Measurements from ENCODE around the gene ZNF140.

Gene ZNF140

DNA sequence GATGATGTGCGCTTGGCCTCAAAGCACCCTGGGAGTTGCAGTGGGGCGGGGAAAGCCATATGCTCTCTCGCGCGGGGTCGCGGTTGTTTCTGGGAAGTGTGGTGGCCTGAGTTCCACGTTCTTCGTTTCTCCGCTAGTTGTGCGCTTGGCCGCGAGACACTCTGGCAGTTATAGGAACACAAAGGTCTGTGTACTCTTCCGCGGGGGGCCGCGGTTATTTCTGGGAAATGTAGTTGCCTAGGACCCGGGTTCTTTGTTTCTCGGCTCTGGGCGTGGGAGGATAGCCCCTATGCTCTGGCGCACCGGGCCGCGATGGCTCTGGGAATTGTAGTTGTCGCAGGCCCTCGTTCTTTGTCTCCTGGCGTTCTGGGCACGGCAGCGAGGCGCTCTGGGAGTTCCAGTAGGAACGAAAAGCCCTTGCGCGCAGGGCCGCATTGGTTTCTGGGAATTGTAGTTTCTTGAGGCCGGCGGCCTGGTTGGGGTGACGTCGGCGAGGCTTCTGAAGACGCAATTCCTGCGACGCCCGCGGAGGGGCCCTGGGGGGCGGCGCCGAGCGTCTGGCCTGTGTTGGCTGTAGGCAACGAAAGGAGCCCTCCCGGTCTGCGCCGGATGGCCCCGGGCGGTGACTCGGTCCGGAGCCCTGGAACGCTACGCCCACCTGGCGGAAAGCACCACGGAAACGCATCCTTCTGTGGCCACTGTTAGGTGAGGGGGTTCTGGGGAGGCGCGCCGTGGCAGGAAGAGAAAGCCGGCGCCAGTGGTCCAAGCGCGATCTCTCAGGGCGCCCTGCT, at the start of gene ZNF140:
TSS of gene ZNF140 (plus strand) at position 556 of the 791 bp plus-strand sequence. CDS start 398 bp downstream, outside the sequence.
- peak; percentile 97 for DNase-seq

DNA sequence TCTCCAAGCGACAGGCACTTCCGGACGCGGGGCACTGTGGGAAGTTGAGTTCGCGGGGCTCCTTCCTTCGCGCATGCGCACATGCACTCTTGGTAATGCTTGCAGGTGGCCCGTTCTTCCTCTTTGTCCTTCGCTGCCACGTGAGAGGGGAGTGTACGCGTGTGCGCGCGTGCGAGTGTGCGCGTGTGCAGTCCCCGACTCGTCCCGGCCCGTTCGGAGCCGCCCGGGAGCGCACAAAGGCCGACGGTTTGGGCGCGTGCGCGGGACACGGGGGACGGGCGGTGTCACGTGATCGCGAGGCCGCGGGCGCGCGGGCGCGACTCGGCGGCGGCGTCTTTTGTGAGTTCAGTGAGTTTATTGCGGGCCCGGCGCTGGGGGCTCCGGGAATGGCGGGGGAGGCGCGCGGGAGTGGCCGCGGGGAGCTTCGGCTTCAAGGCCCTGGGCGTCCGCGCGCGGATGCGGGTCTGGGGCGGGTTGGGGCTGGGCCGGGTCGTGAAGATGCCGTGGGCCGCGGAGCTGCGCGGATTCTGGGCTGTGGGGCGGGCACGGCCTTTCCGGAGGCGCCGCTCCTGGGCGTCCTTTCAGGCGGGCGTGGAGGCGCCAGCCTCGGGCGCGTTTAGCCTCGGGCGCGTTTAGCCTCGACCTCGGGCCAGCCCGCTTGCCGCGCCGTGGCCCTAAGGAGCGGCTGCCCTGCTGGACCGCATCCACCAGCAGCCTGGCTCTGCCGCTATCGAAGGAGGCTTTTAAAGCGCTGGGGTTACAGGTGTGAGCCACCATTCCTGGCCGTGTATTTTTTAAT, 43.3 kb upstream of the ZNF140 start, which contains the start of gene ZNF84:
TSS of gene ZNF84 (plus strand) at position 303 of the 799 bp plus-strand sequence. CDS start 3,959 bp downstream, outside the sequence.
- peak; percentile 99 for DNase-seq

DNA sequence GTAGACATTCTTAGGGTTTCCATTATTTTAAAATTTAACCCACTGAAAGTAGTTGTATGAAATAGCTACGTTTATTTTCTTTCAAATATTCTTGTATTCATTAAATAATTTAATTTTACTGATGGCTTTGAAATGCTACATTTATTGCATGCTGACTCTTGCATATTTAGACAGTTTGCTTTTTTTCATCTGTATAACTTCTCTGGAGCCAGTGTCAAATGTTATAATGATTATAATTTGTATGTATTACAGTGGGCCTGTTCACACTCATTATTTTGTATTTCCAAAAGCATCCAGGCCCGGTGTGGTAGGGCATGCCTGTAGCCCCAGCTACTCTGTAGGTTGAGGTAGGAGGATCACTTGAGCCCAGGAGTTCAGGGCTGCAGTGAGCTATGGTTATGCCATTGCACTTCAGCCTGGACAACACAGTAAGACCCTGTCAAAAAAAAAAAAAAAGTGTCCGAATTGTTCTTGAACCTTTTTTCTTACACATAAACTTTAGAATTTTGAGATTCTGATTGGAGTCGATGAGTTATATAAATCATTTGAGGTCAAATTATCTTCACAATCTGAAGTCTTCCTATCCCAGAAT, 42.5 kb upstream of the ZNF140 start:
- peak; percentile 53 for DNase-seq

DNA sequence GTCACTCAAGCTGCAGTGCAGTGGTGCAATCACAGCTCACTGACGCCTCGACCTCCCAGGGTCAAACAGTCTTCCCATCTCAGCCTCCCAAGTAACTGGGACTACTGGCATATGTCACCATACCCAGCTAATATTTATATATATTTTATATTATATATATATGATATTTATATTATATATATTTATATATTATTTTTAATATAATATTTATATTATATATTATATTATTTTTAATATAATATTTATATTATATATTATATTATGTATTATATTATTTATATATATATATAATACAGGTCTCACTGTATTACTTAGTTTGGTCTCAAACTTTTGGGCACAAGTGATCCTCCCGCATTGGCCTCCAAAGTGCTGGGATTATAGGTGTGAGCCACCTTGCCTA, 34.0 kb upstream of the ZNF140 start:
- no peak for DNase-seq

DNA sequence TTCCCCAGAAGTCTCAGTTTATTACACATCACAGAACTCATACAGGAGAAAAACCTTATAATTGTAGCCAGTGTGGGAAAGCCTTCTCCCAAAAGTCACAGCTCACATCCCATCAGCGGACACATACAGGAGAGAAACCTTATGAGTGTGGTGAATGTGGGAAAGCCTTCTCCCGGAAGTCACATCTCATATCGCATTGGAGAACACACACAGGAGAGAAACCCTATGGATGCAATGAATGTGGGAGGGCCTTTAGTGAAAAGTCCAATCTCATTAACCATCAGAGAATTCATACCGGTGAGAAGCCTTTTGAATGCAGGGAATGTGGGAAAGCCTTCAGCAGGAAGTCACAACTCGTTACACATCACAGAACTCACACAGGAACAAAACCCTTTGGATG, 23.3 kb upstream of the ZNF140 start:
- DNase-seq: no peak

DNA sequence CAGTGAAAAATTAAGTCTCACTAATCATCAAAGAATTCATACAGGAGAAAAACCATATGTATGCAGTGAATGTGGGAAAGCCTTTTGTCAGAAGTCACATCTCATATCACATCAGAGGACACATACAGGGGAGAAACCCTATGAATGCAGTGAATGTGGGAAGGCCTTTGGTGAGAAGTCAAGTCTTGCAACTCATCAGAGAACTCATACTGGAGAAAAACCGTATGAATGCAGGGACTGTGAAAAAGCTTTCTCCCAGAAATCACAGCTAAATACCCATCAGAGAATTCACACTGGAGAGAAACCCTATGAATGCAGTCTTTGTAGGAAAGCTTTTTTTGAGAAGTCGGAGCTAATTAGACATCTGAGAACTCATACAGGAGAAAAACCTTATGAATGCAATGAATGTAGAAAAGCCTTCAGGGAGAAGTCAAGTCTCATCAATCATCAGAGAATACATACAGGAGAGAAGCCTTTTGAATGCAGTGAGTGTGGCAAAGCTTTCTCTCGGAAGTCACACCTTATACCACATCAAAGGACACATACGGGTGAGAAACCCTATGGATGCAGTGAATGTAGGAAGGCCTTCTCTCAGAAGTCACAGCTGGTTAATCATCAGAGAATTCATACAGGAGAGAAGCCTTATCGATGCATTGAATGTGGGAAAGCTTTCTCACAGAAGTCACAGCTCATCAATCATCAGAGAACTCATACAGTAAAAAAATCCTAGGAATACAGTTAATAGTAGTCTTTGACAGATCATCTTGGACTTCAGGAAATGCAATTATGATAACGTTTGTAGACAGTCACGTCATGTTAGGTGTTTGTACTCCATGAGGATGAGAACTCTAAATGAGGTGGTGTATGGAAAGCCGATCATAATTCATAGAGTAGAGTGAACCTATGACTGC, 22.3 kb upstream of the ZNF140 start:
- DNase-seq: peak; percentile 21

DNA sequence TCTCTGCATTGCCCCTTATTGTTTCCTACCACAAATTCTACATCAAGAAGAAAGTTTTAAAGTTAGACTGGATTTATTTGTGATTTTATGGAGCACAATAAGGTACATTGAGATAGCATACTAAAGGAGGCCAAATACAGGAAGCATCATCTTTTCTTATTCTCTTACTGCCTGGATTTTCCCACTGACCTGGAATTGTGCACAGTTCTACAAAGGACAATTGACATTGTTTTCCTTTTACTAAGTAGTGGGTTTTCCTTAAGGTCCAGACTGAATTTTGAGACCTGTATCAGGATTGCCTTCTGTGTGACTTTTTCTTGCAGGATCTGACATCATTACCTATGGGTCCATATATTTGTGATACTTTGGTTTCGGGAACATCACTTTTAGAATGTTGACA, 18.8 kb upstream of the ZNF140 start:
- no peak for DNase-seq

DNA sequence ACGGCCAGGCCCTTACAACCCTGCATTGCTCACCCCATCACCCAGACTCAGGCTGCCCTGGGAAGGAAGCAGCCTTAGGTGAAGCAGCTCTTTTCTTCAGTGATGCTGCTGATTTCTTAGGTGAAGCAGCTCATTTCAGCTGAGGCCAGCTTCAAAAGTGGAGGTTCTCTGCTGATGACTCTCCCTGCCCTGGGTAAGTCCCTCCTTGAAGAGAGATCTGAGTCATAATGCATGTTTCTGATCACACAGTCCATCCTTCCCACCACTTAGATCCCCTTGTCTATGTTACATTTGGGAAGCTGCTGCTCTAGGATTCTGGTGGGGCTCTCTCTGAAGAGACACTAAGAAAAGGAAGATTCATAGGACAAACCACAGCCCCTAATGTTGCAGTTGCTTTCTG, 17.2 kb upstream of the ZNF140 start:
- DNase-seq: no peak

DNA sequence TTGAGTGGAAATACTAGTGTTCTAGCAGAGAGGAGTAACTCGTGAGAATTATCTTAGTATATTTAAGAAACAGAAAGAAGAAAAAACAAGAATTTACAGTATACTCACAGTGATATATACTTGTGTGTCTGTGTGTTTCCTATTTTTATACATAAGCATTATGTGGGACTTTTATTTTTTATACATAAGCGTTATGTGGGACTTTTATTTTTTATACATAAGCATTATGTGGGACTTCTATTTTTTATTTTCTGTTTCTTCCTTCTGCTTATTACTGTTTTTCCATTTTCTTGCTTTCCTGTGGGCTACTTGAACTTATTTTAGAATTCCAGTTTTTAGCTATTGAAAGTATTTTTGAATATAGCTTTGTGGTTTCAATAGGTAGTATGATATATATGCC, 6.9 kb upstream of the ZNF140 start:
- no peak for DNase-seq

DNA sequence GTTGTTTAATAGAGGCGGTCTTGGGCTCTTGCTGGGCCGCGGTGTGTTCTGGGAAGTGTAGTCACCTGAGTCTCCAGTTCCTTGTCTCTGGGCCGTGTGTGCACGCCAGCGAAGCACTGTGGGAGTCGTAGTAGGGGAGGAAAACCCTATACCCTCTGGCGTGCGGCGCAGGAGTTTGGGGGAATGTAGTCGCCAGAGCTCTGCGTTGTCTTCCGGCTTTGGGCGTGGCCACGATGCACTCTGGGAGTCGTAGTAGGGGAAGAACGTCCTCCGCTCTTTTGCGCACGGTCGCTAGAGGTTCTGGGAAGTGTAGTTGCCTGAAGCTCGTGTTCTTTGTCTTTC, 726 bp upstream of the ZNF140 start:
- peak; percentile 99 for DNase-seq

DNA sequence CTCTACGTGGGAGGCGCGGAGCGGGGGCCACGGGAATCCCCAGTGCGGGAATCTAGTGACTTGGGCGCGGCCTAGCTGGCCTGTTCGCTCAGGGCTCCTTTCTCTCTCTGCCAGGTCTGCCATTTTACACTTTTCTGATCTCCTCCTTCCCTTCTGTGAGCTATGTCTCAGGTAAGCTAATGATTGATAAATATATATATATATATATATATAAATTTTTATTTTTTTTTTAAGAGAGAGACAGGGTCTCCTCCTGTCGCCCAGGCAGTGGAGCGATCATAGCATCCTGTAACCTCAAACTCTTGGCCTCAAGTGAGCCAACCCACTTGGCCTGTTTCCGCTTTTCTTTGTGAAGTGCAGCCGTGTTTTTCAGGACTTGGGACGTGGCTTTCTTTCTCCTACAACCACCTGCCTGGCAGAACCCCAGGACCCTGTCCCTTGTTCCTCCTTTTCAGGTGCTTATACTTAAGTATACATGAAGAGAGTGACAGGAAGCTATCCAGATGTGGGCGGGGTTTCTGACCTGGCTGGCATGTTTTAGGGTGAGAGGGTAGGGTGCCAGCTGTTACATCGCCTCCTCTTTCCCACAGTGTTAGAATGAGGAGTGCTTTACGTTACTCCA, 547 bp downstream of the ZNF140 start:
- DNase-seq: peak; percentile 29

DNA sequence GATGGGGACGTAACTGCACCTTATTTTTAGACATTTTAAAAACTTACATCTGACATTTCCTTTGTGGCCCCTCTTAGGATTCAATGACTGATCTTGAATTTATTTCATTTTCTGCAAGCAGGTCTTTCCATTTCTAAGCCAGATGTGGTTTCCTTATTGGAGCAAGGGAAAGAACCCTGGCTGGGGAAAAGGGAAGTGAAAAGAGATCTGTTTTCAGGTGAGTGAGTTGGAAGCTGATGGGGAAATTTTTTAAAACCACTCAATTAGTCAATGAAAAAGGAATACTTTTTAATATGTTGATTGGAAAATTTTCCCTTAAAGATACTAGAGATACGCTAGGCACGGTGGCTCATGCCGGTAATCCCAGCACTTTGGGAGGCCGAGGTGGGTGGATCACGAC, 2.6 kb downstream of the ZNF140 start:
- DNase-seq: no peak

DNA sequence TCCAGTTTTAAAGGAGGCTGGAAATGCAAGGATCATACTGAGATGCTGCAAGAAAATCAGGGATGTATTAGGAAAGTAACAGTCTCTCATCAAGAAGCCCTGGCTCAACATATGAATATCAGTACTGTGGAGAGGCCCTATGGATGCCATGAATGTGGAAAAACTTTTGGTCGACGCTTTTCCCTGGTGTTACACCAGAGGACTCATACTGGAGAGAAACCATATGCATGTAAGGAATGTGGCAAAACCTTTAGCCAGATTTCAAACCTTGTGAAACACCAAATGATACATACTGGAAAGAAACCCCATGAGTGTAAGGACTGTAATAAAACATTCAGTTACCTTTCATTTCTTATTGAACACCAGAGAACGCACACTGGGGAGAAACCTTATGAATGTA, 24.9 kb downstream of the ZNF140 start:
- no peak for DNase-seq

DNA sequence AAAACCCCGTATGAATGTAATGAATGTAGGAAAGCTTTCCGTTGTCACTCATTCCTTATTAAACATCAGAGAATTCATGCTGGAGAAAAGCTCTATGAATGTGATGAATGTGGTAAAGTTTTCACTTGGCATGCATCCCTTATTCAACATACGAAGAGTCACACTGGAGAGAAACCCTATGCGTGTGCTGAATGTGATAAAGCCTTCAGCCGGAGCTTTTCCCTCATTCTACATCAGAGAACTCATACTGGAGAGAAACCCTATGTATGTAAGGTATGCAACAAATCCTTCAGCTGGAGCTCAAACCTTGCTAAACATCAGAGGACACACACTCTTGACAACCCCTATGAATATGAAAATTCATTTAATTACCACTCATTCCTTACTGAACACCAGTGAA, 25.5 kb downstream of the ZNF140 start:
- no peak for DNase-seq

DNA sequence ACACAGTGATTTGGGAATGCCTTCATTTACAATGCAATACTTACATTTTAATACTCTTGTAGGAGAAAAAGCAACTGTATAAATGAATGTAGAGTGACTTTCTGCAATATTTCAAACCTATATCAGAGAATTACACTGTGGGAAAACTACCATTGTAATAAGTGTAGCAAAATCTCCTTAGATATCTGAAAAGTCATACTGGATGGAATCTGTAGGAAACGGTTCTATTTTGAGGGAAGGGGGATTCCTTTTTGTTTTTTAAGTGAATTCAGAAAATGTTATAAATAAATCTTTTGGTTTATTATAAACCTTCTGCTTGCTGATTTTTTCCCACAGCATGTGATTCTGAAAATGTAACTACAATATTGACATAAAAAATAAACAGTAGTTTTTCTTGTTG, 26.4 kb downstream of the ZNF140 start:
- DNase-seq: no peak

DNA sequence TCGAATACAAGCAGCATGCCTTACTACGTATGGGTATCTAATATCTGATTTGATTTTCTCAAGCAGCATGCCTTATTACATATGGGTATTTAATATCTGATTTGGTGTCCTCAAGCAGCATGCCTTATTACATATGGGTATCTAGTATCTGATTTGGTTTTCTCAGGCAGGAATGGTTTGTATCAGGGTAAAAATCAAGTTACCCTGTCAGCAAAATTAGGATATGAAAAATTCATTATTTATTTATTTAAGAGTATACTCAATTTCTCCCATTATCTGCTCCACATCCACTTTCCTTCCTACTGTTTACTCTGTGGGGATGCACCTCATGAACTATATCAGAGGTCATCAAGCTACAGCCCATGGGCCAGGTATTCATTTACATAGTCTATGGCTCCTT, 27.4 kb downstream of the ZNF140 start:
- DNase-seq: no peak

DNA sequence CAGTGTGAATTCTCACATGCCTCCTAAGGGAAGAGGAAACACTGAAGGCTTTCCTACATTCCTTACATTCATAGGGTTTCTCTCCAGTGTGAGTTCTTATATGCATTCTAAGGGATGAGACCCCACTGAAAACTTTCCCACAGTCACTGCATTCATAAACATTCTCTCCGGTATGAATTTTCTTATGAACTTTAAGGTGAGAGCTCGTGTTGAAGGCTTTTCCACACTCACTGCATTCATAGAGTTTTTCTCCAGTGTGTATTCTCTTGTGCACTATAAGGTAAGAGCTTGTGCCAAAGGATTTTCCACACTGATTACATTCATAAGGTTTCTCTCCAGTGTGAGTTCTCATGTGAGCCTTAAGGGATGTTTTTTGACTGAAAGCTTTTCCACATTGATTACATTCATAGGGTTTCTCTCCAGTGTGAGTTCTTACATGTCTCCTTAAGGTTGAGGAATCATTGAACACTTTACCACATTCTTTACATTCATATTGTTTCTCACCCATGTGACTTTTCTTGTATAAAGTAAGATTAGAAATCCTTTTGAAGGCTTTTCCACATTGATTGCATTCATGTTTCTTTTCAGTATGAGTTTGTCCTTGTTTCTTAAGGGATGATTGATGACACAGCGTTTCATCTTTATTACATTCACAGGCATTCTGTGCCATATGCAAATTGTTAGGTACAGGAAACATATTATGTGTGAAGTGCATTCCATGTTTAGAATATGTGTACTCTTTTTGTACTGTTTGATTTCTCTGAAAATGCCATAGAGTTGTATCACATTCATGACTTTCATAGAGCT, 39.9 kb downstream of the ZNF140 start:
- DNase-seq: peak; percentile 4

DNA sequence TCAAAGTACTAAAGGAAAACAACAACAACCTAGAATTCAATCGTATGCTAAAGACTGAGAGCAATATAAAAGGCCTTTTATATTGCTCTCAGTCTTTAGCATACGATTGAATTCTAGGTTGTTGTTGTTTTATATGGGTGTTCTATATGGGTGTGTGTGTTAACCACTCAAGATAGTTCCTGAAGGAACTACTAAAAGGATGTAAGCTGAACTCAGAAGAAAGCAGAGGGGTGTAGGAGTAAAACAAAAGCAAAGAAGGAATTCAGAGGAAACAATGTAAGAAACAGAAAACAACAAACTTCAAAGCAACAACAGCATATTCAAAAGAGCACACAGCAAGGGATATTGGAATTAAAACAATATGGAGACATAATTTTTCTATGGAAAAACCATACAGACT, 44.0 kb downstream of the ZNF140 start:
- no peak for DNase-seq

DNA sequence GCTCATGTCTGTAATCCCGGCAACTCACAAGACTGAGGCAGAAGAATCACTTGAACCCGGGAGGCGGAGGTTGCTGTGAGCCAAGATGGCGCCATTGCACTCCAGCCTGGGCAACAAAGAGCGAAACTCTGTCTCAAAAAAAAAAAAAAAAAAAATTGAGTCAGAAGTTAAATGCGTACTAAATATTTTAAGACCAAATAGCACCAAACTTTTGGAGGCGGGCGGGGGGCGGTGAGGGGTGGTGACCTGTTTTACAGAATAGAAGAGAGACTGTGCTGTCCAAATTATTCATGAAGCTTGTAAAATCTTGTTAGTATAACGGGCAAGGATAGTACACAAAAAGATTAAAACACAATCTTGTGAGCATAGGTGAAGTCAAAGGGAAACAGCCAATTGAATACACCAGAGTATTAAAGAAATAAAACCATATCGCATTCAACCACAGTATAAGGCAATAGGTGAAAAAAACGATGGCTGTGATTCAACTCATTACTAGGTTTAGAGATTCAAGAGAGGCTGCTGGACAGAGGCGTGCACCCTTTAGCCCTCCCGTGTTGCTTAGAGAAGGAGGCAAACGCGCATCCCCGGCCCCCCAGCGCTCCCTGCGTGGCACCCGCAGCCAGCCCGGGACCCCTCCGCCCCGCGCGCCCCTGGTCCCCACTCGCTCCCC, 48.8 kb downstream of the ZNF140 start:
- DNase-seq: peak; percentile 46

DNA sequence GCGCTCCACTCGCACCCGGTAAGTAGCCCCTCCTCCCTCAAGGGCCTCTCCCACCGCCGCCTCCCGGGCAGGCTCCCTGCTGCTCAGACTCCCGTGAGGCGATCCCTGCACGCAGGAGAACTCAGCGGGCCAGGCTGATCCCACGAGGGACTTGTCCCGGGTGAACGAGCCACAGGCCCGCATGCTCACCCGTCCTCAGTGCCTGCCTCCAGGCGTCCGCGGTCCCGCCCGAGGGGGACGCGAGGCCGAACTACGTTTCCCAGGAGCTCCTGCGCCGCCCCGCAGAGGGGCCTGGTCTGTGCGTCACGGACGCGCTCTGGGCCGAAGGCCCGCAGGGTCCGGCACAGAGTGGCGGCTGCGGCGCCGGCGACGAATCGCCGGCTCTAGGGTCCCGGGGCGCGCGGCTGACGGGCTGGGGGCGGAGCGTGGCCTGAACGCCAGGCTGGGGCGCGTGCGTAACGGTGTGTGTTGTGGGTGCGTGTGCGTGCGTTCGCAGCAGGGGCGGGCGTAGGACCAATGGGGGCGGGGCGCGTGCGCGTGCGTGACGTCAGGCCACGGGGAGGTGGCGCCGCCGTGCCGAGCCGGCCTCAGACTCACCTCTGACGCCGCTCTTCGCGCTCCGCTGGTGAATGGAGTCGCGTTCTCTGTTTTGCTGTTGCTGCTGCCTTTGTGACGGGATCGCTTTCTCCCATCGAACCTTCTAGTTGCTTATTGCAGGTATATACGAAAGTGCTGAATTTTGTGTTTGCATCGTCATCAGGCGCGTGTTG, 49.5 kb downstream of the ZNF140 start, which contains the start of the genes ZNF10 and ZNF891:
TSS of gene ZNF10 (plus strand) at position 590 of the 770 bp plus-strand sequence. CDS start 13,866 bp downstream, outside the sequence.
TSS of gene ZNF891 (minus strand) at position 237 of the 770 bp plus-strand sequence. CDS start 8,356 bp downstream, outside the sequence.
- peak; percentile 92 for DNase-seq
